ENCODE measurements around the gene RYR1. TPM values are rescaled to one million over a fixed set of nuclear protein-coding genes. Genes with fewer than 3 reads are reported as not detected.

The RYR1 gene
- total RNA-seq, 6 experiments from 2014 or later = not detected

DNA sequence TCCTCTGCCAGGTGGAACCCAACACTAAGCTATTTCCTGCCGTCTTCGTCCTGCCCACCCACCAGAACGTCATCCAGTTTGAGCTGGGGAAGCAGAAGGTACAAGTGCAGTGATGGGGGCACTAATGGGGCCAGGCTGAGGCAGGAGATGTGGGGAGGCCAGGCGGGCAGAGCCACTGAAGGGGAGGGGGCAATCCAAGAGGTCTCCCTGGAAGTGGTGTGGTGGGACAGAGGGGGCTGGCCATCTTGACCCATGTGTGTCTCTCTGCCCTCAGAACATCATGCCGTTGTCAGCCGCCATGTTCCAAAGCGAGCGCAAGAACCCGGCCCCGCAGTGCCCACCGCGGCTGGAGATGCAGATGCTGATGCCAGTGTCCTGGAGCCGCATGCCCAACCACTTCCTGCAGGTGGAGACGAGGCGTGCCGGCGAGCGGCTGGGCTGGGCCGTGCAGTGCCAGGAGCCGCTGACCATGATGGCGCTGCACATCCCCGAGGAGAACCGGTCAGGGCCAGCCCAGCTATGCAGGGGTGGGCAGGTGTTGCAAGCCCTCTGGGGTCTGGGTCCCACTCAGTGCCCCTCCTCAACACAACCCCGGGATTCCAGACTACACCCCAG lies 49.6 kb downstream of the RYR1 start:
- DNase-seq = no peak
- Mint-ChIP-seq H3K4me1 (ENCODE audit: low read depth) (no peaks in the 10 kb centered on the region), H3K27ac (no peak overlapping the region), H3K27me3 (ENCODE audit: insufficient read depth) (peaks cover 20% of the 10 kb centered on the region), H3K36me3 (ENCODE audit: low read depth) (no peaks in the 10 kb centered on the region), H3K9me3 (peaks cover 6% of the 10 kb centered on the region; the same call in 1 of the 2 replicates), H3K4me3 (no peak overlapping the region)
- TF ChIP-seq, protein P1, sequence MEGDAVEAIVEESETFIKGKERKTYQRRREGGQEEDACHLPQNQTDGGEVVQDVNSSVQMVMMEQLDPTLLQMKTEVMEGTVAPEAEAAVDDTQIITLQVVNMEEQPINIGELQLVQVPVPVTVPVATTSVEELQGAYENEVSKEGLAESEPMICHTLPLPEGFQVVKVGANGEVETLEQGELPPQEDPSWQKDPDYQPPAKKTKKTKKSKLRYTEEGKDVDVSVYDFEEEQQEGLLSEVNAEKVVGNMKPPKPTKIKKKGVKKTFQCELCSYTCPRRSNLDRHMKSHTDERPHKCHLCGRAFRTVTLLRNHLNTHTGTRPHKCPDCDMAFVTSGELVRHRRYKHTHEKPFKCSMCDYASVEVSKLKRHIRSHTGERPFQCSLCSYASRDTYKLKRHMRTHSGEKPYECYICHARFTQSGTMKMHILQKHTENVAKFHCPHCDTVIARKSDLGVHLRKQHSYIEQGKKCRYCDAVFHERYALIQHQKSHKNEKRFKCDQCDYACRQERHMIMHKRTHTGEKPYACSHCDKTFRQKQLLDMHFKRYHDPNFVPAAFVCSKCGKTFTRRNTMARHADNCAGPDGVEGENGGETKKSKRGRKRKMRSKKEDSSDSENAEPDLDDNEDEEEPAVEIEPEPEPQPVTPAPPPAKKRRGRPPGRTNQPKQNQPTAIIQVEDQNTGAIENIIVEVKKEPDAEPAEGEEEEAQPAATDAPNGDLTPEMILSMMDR (IDR thresholded peaks at IDR 0.05) = no peak

DNA sequence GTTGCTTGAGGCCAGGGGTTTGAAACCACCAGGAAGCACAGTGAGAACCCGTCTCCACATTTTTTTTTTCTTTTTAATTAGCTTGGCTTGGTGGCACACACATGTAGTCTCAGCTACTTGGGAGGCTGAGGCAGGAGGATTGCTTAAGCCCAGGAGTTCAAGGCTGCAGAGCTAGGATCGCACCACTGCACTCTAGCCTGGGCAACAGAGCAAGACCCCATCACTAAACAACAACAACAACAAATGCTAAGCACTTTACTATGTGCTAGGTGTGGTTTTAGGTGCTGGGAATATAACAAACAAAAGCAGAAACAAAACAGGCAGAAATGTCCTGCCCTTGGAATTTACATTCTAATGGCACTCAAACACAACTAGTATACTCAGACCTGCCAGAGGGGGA lies 51.3 kb downstream of the RYR1 start:
- H3K36me3 Mint-ChIP-seq (ENCODE audit: low read depth) = peaks cover 6% of the 10 kb centered on the region; the same call in 1 of the 2 replicates
- H3K9me3 Mint-ChIP-seq = peaks cover 10% of the 10 kb centered on the region; the same call in 1 of the 2 replicates
- no peak overlapping the region for H3K4me3 Mint-ChIP-seq
- TF ChIP-seq, protein P1 (IDR thresholded peaks at IDR 0.05) = no peak
- no peak for DNase-seq
- H3K27me3 Mint-ChIP-seq (ENCODE audit: insufficient read depth) = peaks cover 28% of the 10 kb centered on the region
- H3K27ac Mint-ChIP-seq = no peak overlapping the region
- no peaks in the 10 kb centered on the region for H3K4me1 Mint-ChIP-seq (ENCODE audit: low read depth)

DNA sequence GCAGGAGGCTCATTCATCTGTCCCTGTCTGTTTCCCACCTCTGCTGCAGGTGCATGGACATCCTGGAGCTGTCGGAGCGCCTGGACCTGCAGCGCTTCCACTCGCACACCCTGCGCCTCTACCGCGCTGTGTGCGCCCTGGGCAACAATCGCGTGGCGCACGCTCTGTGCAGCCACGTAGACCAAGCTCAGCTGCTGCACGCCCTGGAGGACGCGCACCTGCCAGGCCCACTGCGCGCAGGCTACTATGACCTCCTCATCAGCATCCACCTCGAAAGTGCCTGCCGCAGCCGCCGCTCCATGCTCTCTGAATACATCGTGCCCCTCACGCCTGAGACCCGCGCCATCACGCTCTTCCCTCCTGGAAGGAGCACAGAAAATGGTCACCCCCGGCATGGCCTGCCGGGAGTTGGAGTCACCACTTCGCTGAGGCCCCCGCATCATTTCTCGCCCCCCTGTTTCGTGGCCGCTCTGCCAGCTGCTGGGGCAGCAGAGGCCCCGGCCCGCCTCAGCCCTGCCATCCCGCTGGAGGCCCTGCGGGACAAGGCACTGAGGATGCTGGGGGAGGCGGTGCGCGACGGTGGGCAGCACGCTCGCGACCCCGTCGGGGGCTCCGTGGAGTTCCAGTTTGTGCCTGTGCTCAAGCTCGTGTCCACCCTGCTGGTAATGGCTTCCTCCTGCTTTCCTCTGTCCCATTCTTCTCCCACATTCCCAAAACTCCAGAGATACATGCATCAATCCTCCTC lies 52.2 kb downstream of the RYR1 start:
- Mint-ChIP-seq H3K4me1 (ENCODE audit: low read depth) (no peaks in the 10 kb centered on the region), H3K27ac (no peak overlapping the region), H3K27me3 (ENCODE audit: insufficient read depth) (peaks cover 30% of the 10 kb centered on the region), H3K9me3 (peaks cover 16% of the 10 kb centered on the region; the same call in 1 of the 2 replicates), H3K4me3 (no peak overlapping the region), H3K36me3 (ENCODE audit: low read depth) (peaks cover 13% of the 10 kb centered on the region; the same call in 1 of the 2 replicates)
- DNase-seq = no peak
- TF ChIP-seq, protein P1 (IDR thresholded peaks at IDR 0.05) = no peak

DNA sequence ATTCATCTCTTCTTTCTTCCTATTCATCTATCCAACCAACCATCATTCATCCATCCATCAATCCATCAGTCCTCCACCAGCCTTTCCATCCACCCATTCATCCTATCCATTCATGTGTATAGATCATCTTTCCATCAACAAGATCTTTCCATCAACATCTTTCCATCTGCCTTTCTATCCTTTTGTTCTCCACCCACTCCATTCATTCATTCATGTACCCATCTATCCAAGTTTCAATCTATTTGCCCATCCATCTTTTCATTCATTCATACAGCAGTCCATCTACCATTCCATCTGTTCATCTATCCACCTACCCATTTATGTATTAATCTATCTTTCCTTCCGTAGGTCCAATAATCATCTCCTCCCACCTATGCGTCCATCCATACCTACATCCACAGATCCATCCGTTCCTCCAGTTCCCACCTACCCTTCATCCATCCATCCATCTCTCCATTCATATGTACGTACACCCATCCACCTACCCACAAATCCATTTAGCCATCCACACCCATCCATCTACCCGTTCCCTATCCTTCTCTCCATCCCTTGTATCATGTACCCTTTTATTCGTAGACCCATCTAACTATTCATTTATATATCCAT lies 53.3 kb downstream of the RYR1 start:
- no peak for DNase-seq

DNA sequence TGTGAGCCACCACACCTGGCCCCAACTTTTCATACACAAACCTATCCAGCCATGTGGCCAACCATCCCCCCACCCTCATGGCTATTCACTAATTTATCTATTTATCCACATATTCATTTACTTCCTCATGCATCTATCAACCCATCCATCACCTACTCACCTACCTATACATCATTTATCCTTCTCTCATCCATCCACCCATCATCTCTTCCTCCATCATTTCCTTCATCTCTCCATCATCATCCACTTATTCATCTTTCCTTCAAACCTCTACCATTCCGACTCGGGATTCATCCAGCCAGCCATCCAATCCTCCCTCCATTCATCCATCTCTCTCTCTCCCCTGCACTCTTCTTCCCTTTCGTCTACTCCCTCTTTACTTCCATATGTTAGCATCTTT lies 54.6 kb downstream of the RYR1 start:
- H3K4me1 Mint-ChIP-seq (ENCODE audit: low read depth) = no peaks in the 10 kb centered on the region
- H3K4me3 Mint-ChIP-seq = no peak overlapping the region
- no peak overlapping the region for H3K27ac Mint-ChIP-seq
- H3K9me3 Mint-ChIP-seq = peaks cover 24% of the 10 kb centered on the region; the same call in 1 of the 2 replicates
- H3K27me3 Mint-ChIP-seq (ENCODE audit: insufficient read depth) = peaks cover 37% of the 10 kb centered on the region
- no peak for DNase-seq
- H3K36me3 Mint-ChIP-seq (ENCODE audit: low read depth) = peaks cover 16% of the 10 kb centered on the region; the same call in 1 of the 2 replicates
- TF ChIP-seq, protein P1 (IDR thresholded peaks at IDR 0.05) = no peak

More for the DNA sequence above, 53.3 kb downstream of the RYR1 start:
- H3K27ac Mint-ChIP-seq = no peak overlapping the region
- H3K4me3 Mint-ChIP-seq = no peak overlapping the region
- peaks cover 31% of the 10 kb centered on the region for H3K27me3 Mint-ChIP-seq (ENCODE audit: insufficient read depth)
- H3K9me3 Mint-ChIP-seq = peaks cover 23% of the 10 kb centered on the region; the same call in 1 of the 2 replicates
- H3K36me3 Mint-ChIP-seq (ENCODE audit: low read depth) = peaks cover 16% of the 10 kb centered on the region; the same call in 1 of the 2 replicates
- TF ChIP-seq, protein P1 (IDR thresholded peaks at IDR 0.05) = no peak
- no peaks in the 10 kb centered on the region for H3K4me1 Mint-ChIP-seq (ENCODE audit: low read depth)

All from HFFc6 (cell line).